ENCODE results near the gene GLYATL1.

- TF ChIP-seq CTCF (IDR thresholded peaks at IDR 0.05) (no peak), POLR2A (IDR thresholded peaks at IDR 0.05) (no peak), POLR2AphosphoS5 (IDR thresholded peaks at IDR 0.05) (no peak), EP300 (IDR thresholded peaks at IDR 0.05) (no peak)
Measured at GRCh38 chr11:58965246-58965985, 26.1 kb downstream of the GLYATL1 start.
